ENCODE results near the gene KRTAP10-7.
"Not testable (repeated sequence)": the region's sequence is repeated elsewhere in the genome, so short reads cannot be mapped to it uniquely, and the experiment has no call there.

The KRTAP10-7 gene

GRCh38 chr21:44590897-44591800 lies 9.2 kb upstream of the KRTAP10-7 start:
- DNase-seq, result not testable (repeated sequence)

- DNase-seq, result not testable (repeated sequence)
Measured at GRCh38 chr21:44591801-44592130, 8.6 kb upstream of the KRTAP10-7 start.

- DNase-seq, result no peak
Measured at GRCh38 chr21:44592446-44593311, 7.7 kb upstream of the KRTAP10-7 start, which contains the start of gene KRTAP10-6. Gene KRTAP10-6 (minus strand): TSS chr21:44592505. CDS start chr21:44592484, 21 bp downstream.

- no peak for DNase-seq
Measured at GRCh38 chr21:44593598-44594405, 6.6 kb upstream of the KRTAP10-7 start.

- no peak for DNase-seq
Measured at GRCh38 chr21:44594406-44594916, 5.9 kb upstream of the KRTAP10-7 start.

- DNase-seq, result no peak
Measured at GRCh38 chr21:44595524-44595923, 4.9 kb upstream of the KRTAP10-7 start.

GRCh38 chr21:44596068-44596725 lies 4.2 kb upstream of the KRTAP10-7 start:
- DNase-seq, result no peak

GRCh38 chr21:44598061-44598460 lies 2.3 kb upstream of the KRTAP10-7 start:
- no peak for DNase-seq

- no peak for DNase-seq
Measured at GRCh38 chr21:44599264-44600029, 950 bp upstream of the KRTAP10-7 start.

GRCh38 chr21:44601091-44601490 lies 694 bp downstream of the KRTAP10-7 start:
- DNase-seq, result not testable (repeated sequence)

GRCh38 chr21:44601596-44602462 lies 1.4 kb downstream of the KRTAP10-7 start:
- DNase-seq, result no peak

GRCh38 chr21:44602463-44602850 lies 2.1 kb downstream of the KRTAP10-7 start:
- DNase-seq, result no peak

- DNase-seq, result no peak
Measured at GRCh38 chr21:44603109-44603875, 2.9 kb downstream of the KRTAP10-7 start.

GRCh38 chr21:44603911-44604310 lies 3.5 kb downstream of the KRTAP10-7 start:
- DNase-seq, result no peak

- DNase-seq, result no peak
Measured at GRCh38 chr21:44606495-44606894, 6.1 kb downstream of the KRTAP10-7 start.

- no peak for DNase-seq
Measured at GRCh38 chr21:44609193-44609592, 8.8 kb downstream of the KRTAP10-7 start.

GRCh38 chr21:44610157-44610843 lies 9.9 kb downstream of the KRTAP10-7 start:
- not testable (repeated sequence) for DNase-seq

GRCh38 chr21:44611551-44611950 lies 11.2 kb downstream of the KRTAP10-7 start:
- no peak for DNase-seq

GRCh38 chr21:44612029-44612486 lies 11.7 kb downstream of the KRTAP10-7 start, which contains the start of gene KRTAP10-8:
Gene KRTAP10-8 (plus strand): TSS chr21:44612079. CDS start chr21:44612101, 22 bp downstream.
- no peak for DNase-seq

Measured in activated naive CD4-positive, alpha-beta T cell (primary cell).